Activated CD4-positive, CD25-positive, alpha-beta regulatory T cell treated with anti-CD3 and anti-CD28 coated beads, Interleukin-2, amount 50 U/mL, for 16 hours (primary cell): Measurements from ENCODE around the gene SLC43A1.
"Not testable (repeated sequence)": the region's sequence is repeated elsewhere in the genome, so short reads cannot be mapped to it uniquely, and the experiment has no call there.

Experiments used
- DNase-seq: peaks from one replicate; pipeline ENCODE4 v3.0.0-alpha.2; 2020; ENCODE audit warnings: low read depth, low spot score

The SLC43A1 gene

DNA sequence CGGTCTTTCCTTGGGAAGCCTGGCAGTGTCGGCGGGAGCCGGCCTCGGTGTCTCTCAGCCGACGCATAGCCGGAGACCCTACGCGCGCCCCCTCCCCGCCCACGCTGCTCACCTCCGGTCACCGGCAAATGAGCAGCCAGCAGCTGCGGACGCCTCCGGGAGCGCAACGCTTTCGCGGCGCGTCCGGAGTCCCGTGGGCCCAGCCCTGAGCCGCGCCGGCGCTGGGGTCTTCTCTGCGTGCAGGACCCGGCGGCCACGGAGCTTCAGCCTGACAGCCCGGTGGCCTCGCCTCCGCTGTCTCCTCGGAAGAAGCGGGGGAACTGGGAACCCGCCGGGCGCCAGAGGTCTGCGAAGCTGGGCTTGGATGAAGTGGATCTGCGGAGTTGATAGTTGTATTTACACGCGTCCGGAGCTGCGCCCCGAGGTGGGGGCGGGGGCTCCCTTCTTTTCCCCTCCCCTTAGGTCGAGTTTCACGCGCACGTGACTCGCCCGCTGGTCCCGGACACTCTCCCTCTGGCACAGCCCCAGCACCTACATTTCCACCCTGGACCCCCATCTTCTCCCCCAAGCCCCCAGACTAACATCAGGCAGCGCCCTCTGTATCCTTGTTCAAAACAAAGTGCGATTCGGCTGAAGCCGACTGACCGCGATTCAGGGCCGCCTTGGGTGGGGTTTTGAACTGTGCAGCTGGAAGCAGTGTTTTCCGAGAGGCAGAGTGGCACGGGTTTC, at the start of gene SLC43A1:
TSS of gene SLC43A1 (minus strand) at position 371 of the 729 bp plus-strand sequence. CDS start 1,591 bp downstream, outside the sequence.
- DNase-seq: no peak

DNA sequence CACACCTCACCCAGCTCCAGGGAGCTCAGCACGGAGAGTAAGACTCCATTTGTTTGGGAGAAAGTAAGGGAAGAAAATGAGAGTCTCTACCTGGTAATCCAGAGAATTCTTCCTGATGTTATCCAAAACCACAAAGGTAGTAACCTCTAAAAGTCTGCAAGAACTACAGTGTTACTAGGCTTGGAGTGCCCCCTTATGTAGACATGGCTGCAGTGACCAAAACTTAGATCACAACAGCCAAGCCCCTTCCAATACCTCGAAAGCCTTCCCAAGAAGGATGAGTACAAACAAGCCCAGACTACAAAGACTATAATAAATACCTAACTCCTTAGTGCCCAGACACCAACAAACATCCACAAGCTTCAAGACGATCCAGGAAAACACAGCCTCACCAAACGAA, 47.1 kb upstream of the SLC43A1 start:
- DNase-seq: no peak

DNA sequence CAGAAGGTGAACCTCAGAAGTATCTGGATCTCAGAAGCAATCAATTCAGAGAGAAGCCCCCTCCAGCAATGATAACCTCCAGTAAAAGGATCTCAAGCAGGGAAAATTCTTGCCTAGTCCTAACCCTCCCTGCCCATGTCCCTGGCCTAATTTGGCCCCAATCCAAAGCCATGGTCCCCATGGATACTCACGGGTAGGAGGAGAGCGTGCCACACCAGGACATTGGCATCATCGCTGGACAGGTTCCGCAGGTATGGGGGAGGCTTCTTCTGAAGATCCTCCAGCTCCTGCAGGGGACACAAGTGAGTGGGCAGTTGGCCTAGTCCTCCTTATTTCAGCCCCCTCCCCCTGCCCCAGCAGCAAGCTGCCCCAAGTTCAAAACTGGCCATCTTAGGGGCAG, 44.6 kb upstream of the SLC43A1 start:
- no peak for DNase-seq

DNA sequence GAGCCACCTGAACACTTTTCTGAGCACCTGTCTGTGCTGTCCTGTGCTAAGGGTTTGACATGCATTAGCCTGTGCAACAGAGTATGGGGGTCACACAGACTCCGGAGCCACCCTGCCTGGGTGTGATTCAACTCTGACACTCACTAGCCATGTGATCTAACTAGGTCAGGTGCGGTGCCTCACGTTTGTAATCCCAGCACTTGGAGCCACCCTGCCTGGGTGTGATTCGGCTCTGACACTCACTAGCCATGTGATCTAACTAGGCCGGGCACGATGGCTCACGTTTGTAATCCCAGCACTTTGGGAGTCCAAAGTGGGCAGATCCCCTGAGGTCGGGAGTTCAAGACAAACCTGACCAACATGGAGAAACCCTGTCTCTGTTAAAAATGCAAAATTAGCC, 40.5 kb upstream of the SLC43A1 start:
- DNase-seq: no peak

DNA sequence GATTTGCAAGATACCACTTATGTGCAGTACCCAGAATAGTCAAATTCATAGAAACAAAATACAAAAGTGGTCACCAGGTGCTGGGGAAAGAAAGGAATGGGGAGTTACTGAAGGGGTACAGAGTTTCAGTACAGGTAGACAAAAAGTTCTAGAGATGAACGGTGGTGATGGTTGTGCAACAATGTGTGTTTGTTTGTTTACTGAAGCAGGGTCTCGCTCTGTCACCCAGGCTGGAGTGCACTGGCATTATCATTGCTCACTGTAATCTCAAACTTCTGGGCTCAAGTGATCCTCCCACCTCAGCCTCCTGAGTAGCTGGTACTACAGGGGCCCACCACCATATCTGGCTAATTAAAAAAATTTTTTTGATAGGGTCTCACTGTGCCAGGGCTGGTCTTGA, 39.9 kb upstream of the SLC43A1 start:
- DNase-seq: no peak

DNA sequence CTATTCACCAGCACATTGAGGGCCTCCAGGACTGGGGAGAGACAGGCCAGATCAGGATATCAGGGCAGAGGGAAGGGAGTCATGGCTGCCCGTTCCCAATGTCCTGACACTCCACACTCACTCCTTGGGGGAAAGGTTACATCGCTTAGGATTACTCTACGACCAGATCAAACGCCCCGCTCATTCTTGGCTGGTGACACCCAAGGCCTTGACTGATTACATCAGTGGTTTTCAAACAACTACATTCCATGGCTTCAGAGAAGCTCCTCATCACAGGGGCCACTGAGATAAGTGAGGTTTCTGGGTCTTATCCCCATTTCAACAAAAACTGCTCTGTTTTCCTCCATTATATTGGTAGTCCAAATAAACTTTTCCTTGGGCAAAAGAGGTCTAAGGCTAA, 37.0 kb upstream of the SLC43A1 start:
- DNase-seq: no peak

DNA sequence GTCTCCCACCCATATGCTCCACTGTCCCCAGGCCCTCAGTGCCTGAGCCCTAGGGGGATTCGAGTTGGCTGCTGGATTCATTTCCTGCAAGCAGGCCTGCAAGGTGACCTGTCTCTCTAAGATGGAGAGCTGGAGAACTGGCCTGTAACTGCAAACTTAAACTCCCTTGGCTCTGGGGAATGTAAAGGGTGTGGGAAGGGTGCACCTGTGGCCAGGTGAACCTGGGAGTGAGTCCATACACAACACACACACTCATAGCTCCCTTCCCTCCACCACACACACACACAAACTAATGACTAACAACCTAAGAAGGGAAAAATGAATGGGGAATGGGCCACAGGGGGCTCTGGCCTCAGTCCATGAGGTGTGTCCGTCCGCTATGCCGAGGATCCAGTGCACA, 36.4 kb upstream of the SLC43A1 start:
- no peak for DNase-seq

DNA sequence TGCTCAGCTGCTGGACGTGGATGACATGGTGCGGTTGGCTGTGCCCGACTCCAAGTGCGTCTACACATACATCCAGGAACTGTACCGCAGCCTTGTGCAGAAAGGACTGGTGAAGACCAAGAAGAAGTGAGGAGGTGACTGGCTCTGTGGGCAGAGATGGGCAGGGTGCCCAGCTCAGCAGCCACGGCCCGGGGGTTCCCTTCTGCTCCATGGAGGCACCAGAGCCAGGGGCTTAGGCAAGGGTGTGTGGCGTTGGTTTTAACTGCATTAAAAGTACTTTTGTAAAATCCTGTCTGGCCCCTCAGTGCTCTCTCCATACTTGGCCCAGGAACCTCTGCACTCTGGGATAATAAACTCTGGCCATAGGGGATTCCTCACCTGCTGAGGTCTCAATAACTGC, 34.5 kb upstream of the SLC43A1 start:
- DNase-seq: no peak

DNA sequence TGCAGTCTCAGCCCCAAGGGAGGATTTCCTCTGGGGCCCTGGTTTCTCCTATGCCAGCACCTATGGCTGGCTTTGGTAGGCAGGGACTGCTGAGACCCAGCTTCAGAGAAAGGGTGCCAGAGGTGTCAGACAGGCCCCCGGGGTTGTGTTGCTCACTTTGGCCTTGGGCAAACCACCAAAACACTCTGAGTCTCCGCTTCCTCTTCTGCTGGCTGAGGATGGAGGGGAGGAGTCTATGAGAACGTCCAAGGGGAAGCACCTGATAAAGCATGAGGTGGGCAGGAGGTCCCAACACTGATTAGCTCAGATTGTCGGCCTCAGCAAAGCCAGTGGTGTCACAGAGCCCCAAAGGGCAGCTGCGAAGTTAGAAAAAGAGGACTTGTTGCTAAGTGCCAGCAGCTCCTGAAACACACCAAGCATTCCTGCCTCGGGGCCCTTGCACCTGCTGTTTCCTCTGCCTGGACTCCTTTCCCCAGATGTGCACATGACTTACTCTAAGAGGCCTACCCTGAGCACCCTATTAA, 32.4 kb upstream of the SLC43A1 start:
- no peak for DNase-seq

DNA sequence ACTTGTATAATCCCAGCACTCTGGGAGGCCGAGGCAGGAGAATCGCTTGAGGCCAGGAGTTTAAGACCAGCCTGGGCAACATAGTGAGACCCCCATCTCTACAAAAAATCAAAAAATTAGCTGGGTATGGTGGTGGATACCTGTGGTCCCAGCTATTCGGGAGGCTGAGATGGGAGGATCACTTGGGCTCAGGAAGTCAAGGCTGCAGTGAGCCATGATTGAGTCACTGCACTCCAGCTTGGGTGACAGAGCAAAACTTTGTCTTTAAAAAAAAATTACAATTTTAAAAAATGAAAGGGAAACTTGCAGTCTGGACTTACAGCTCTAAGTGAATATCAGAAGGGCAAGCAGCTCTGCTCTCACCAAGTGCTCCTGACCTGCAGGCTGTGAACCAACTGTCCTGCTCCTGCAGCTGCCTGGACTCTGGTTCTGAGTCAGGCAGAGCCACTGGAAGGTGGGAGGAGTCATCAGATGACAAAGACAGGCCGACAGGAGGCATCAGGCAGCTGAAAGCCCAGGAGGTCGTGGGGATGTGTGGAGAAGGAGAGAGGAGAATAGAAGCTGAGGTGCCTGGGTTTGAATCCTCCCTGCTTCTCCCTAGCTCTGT, 31.5 kb upstream of the SLC43A1 start:
- no peak for DNase-seq

DNA sequence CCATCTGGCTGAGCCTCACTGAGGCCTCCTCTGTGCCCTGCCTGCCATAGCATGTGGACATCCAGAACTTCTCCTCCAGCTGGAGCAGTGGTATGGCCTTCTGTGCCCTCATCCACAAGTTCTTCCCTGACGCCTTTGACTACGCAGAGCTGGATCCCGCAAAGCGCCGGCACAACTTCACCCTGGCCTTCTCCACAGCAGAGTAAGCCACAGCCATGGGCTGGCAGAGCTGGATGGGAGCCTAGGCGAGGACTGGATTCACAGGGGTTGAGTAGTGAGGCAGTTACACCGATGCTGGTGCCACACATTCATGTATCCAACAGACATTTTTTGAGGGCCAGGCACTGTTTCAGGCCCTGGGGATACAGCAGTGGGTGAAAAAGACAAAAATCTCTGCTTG, 30.9 kb upstream of the SLC43A1 start:
- no peak for DNase-seq

DNA sequence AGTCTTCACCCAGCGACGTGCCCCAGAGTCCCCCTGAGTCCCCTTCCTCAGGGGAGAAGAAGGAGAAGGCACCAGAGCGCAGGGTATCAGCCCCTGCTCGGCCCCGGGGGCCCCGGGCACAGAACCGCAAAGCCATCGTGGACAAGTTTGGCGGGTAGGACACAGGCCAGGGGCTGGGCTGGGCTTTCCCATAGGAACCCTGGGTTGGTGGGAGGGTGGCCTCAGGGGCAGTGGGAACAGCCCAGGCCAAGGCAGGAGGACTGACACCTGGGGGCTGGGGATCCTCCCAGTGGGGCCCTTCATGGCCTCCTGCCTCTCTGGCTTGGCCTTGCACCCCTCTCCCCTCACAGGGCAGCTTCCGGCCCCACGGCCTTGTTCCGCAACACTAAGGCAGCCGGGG, 30.4 kb upstream of the SLC43A1 start:
- DNase-seq: no peak

DNA sequence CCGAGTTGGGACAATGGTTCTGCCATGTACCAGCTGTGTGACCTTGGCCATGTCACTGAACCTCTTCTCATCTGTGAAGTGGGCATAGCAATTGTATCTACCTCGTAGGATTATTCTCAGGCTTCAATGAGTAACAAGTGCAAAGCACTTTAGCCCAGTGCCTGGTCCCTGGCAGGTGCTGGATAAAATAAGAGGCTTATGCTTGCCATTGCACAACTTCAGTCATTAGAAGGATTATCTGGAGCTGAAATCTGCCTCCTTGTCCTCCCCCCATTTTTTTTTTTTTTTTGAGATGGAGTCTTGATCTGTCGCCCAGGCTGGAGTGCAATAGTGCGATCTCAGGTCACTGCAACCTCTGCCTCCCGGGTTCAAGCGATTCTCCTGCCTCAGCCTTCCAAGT, 29.1 kb upstream of the SLC43A1 start:
- no peak for DNase-seq

DNA sequence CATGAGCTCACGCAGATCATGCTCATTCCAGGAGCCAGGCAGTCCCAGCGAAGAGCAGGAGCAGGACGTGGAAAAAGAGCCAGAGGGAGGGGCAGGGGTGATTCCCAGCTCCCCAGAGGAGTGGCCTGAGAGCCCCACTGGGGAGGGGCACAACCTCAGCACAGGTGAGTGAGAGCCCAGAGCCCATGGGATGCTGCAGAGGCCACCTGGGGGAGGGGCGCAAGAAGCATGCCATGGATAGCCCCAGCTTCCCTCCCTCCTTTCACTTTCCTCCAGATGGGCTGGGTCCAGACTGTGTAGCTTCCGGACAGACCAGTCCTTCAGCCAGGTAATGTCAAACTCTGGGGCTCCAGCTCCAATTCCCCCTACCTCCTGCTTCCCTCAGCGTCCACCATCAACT, 28.1 kb upstream of the SLC43A1 start:
- DNase-seq: no peak

DNA sequence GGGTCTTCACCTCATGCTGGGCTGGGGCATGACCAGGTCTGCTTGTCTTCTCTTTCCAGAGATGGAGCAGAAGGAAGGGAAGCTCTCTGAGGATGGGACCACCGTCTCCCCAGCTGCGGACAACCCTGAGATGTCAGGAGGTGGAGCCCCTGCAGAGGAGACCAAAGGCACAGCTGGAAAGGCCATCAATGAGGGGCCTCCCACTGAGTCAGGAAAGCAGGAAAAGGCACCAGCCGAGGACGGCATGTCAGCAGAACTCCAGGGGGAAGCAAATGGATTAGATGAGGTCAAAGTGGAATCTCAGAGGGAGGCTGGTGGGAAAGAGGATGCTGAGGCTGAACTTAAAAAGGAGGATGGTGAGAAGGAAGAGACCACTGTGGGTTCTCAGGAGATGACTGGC, 27.1 kb upstream of the SLC43A1 start:
- no peak for DNase-seq

DNA sequence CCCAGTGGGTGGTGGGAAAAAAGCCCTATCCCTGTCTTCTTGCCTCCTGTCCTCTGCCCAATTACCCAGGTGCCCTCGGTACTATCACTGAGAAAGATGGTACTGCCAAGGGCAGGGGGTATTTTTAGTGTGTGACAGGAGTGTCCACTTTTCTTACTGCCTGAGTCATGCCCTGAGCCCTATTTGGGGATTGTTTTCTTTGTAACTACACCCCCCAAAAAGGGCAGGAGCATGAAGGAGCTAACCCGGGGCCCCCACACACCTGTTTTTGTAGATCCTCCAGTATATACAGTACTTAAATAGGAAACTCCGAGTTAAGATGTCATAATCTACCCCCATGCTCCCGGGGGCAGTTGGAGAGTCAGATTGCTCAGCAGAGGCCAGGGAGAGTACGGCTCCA, 25.7 kb upstream of the SLC43A1 start:
- DNase-seq: no peak

DNA sequence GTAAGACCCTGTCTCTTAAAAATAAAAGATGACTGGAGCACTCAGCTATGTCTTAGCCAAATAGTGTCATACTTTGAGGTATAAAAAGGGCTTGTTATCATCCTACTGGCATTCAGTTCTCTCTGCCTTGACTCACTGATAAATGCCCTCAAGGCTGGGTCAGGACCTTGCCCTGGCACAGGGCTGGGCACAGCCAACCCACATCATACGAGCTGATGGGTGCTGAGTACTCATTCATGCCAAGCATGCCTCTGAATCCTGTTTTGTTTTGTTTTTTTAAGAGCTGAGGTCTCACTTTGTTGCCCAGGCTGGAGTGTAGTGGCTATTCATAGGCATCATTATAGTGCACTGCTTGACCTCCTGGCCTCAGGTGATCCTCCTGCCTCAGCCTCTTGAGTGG, 23.8 kb upstream of the SLC43A1 start:
- no peak for DNase-seq

DNA sequence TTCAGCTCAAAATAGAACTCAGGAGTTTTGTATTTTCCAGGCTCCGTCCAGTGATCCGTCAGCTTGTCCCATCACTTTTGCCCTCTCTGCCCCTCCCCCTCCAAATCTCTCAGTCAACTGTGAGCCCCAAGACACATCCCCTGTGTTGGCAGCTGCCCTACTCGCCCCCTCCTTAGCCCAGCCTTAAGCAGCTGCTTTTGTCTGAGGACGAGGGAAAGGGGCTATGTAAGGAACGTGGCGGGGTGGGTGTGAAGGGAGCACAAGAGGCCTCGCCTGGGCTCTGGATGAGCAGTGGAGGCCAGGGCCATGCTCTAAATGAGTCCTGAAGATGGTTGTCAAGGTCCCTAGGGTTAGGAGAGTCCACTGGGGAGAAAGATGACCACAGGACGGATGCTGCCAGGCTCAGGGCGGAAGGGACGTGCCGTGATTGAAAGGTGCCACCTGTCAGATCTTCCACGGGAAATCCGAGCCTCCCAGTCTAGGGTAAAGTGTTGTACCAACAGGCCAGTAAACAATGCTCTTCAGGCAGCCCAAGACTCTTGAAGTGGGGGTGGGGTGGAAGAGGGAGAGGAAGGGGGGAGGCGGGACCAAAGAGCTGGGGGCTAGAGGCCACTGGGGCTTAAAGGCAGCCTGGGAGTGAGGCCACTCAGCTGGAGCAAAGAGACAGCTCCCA, 21.6 kb upstream of the SLC43A1 start, which contains the start of gene SMTNL1:
TSS of gene SMTNL1 (plus strand) at position 649 of the 673 bp plus-strand sequence. CDS start 5,048 bp downstream, outside the sequence.
- no peak for DNase-seq

DNA sequence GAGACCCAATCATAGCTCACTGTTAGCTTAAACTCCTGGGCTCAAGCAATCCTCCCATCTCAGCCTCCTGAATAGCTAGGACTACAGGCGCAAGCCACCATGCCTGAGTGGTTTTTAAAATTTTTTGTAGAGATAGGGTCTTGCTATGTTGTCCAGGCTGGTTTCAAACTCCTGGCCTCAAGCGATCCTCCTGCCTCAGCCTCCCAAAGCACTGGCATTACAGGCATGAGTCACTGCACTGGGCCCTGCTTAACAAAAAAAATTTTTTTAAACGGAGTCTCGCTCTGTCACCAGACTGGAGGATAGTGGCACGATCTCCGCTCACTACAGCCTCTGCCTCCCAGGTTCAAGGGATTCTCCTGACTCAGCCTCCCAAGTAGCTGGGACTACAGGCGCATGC, 18.9 kb upstream of the SLC43A1 start:
- DNase-seq: not testable (repeated sequence)

DNA sequence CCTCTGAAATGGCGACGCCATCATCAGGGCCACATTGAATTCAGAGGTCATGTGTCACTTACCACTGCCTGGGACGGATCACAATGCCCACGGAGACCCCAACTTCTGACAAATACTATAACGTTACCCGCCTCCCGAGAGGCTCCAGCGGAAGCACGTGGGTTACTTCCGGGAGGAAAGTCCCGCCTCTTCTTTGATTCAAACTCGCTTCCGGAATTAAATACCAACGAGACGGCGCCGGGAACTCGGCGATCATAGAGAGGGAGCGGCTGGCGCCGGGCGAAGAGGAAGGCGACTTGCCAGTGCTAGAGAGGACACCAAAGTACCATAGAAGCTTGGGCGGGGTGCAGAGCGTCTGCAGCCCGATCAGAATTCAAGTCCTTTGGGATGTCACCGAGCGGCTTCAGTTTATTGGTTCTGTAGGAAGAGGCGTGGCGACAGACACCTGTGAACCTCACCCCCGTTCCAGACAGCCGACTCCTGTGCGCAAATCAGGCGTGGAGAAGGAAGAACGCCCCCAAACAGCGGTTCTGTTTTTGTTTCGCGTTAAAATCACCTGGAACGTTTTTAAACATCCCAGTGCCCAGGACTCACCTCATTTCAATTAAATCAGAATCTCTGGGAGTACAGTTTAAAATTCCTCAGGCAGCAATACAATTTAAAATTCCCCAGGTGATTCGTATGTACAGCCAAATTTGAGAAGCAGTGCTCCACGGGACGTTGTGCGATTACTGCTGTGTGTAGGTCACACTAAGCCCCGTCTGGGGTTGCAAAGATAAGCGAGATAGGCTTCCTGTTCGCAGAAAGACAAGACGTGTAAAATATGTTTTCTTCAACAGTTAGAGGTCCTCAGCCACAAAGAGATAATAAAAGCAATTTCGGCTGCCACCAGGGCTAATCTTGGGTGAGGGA, 15.3 kb upstream of the SLC43A1 start, which contains the start of gene TIMM10:
TSS of gene TIMM10 (minus strand) at position 159 of the 912 bp plus-strand sequence. CDS start 565 bp downstream, outside the sequence.
- peak; percentile 88 for DNase-seq

DNA sequence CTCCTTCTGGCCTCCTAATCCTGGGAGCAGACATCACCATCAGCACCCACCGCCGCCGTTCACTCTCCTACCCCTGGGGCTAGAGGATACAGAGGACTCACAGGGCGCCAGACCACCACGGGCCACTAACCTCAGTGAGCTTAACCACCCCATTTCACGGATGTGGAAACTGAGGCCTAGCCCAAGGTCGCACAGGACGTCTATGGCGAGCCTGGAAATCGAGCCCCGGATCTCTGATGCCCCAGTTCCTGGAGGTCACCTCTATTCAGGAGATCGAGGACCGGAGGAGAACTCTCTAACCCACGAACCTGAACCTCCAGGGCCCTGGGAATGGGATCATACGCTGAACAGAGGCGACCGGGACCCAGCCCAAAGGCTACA, 14.7 kb upstream of the SLC43A1 start:
- no peak for DNase-seq
